K562 (cell line): ENCODE data around the gene ZC3H7B. TPM values are rescaled to one million over a fixed set of nuclear protein-coding genes. Genes with fewer than 3 reads are reported as not detected.

Experiments used
- ATF1 ChIP-seq, 2 experiments: fragments of 450-650 bp in 1 of 2; IDR thresholded peaks; 2 replicates each; pipeline ENCODE4 v1.6.1; 2016; ENCODE audit warnings: missing compliant biosample characterization in 1 of 2, missing genetic modification characterization in 1 of 2
- CBFA2T2 ChIP-seq: fragments of 450-650 bp; conservative IDR thresholded peaks from 2 replicates; pipeline ENCODE4 v1.6.1; 2017; ENCODE audit warnings: mild to moderate bottlenecking
- CCNT2 ChIP-seq: IDR thresholded peaks from 2 replicates; pipeline ENCODE4 v1.6.1; 2011; ENCODE audit warnings: borderline replicate concordance, low read depth, mild to moderate bottlenecking, moderate library complexity, mixed read lengths, low read length; ENCODE audit not compliant: insufficient read length; ENCODE audit errors: extremely low read depth
- E2F3 ChIP-seq: fragments of 250-450 bp; sonication (Bioruptor Pico); IDR thresholded peaks from 2 replicates; pipeline ENCODE4 v1.4.0; 2020; ENCODE audit warnings: mild to moderate bottlenecking
- ELK3 ChIP-seq: fragments of 450-650 bp; formaldehyde crosslinking; IDR thresholded peaks from 2 replicates; pipeline ENCODE4 v1.4.0; 2020; ENCODE audit warnings: mild to moderate bottlenecking
- KAT2B ChIP-seq: IDR thresholded peaks from one replicate; pipeline ENCODE4 v1.6.1; 2012; ENCODE audit warnings: low read depth, mild to moderate bottlenecking, control low read depth, inconsistent platforms, low read length, moderate library complexity
- KLF6 ChIP-seq: fragments of 250-450 bp; sonication (Bioruptor Pico); IDR thresholded peaks from 2 replicates; pipeline ENCODE4 v1.4.0; 2020; ENCODE audit warnings: mild to moderate bottlenecking, moderate library complexity, borderline replicate concordance
- MAZ ChIP-seq, 2 experiments: fragments of 450-650 bp in 1 of 2; sonication (generic) in 1 of 2; formaldehyde crosslinking; IDR thresholded peaks in 1 of 2; conservative IDR thresholded peaks in 1 of 2; 2 replicates each; pipeline versions ENCODE4 v1.4.0 to v1.5.0; 2020; ENCODE audit warnings: mild to moderate bottlenecking in 1 of 2, missing genetic modification reagents in 1 of 2
- MNT ChIP-seq, 2 experiments: fragments of 450-650 bp; conservative IDR thresholded peaks; 2 replicates each; pipeline ENCODE4 v1.6.1; 2017; ENCODE audit warnings: mild to moderate bottlenecking in 2 of 2, moderate library complexity in 2 of 2
- NEUROD1 ChIP-seq: fragments of 150-350 bp; IDR thresholded peaks from 2 replicates; pipeline ENCODE4 v1.6.1; 2014; ENCODE audit warnings: borderline replicate concordance, low read length, low read depth; ENCODE audit not compliant: partially characterized antibody
- POLR2AphosphoS5 ChIP-seq: IDR thresholded peaks from 2 replicates; pipeline ENCODE4 v1.6.1; 2011; ENCODE audit warnings: mild to moderate bottlenecking, low read depth, low read length, moderate library complexity; ENCODE audit not compliant: control insufficient read depth, insufficient read depth
- PPARD ChIP-seq: fragments of 250-450 bp; sonication (Bioruptor Pico); IDR thresholded peaks from 2 replicates; pipeline ENCODE4 v1.8.0; 2022; ENCODE audit warnings: inconsistent platforms, mild to moderate bottlenecking, moderate library complexity
- PRPF4 ChIP-seq: fragments of 200-400 bp; formaldehyde crosslinking; IDR thresholded peaks from one replicate; pipeline ENCODE4 v1.6.1; 2017; ENCODE audit warnings: low read length, low read depth, mild to moderate bottlenecking; ENCODE audit not compliant: insufficient read depth, poor library complexity, severe bottlenecking
- SIN3B ChIP-seq: fragments of 450-650 bp; IDR thresholded peaks from 2 replicates; pipeline ENCODE4 v1.6.1; 2017; ENCODE audit warnings: low read depth, mild to moderate bottlenecking, moderate library complexity
- SRSF9 ChIP-seq: fragments of 200-400 bp; formaldehyde crosslinking; IDR thresholded peaks from 2 replicates; pipeline ENCODE4 v1.6.1; 2017; ENCODE audit warnings: low read depth, low read length, borderline replicate concordance
- XRCC3 ChIP-seq: fragments of 450-650 bp; IDR thresholded peaks from 2 replicates; pipeline ENCODE4 v1.6.1; 2017; ENCODE audit warnings: mild to moderate bottlenecking, moderate library complexity
- ZFX ChIP-seq: sonication (generic); formaldehyde crosslinking; IDR thresholded peaks from 2 replicates; pipeline ENCODE4 v1.8.0; 2022; ENCODE audit warnings: mild to moderate bottlenecking, missing genetic modification reagents, moderate library complexity
- polyA plus RNA-seq, 8 experiments: library from polyadenylated mRNA; depleted of rRNA in 4 of 8; stranded (reverse) in 5 of 8; unstranded in 3 of 8; fragments of >200 nt; fragmentation: Nextera tagmentation in 2 of 8; fragmentation: Illumina TruSeq in 1 of 8; extraction: Ambion mirVana in 2 of 8; extraction: Trizol in 1 of 8; gene quantifications; 2 replicates each; pipeline versions ENCODE4 v1.2.1 to v1.2.3, GENCODE V29; 2011 to 2014; ENCODE audit warnings: inconsistent platforms in 1 of 8, missing spikeins in 1 of 8
- total RNA-seq, 7 experiments: library from RNA; depleted of rRNA in 6 of 7; stranded (reverse); fragments of >200 nt in 6 of 7; fragmentation: Illumina TruSeq in 2 of 7; extraction: Trizol in 2 of 7; gene quantifications; 2 replicates each; pipeline versions ENCODE4 v1.2.1 to v1.2.3, GENCODE V29; 2011 to 2021; ENCODE audit warnings: low replicate concordance in 1 of 7
- TF ChIP-seq, protein P1 (sequence below): fragments of 250-450 bp; sonication (Bioruptor Pico); IDR thresholded peaks from 2 replicates; pipeline ENCODE4 v1.4.0; 2020; ENCODE audit warnings: mild to moderate bottlenecking, moderate library complexity
- TF ChIP-seq, protein P2 (sequence below): fragments of 450-650 bp; IDR thresholded peaks from 2 replicates; pipeline ENCODE4 v1.6.1; 2018; ENCODE audit not compliant: partially characterized antibody

The ZC3H7B gene
- total and polyA plus RNA-seq, 9 of the 15 experiments (the other 6 are each of a cell fraction or from before 2014, with no cell fraction given): 0.07 to 49.8 (median 26.8) TPM

DNA sequence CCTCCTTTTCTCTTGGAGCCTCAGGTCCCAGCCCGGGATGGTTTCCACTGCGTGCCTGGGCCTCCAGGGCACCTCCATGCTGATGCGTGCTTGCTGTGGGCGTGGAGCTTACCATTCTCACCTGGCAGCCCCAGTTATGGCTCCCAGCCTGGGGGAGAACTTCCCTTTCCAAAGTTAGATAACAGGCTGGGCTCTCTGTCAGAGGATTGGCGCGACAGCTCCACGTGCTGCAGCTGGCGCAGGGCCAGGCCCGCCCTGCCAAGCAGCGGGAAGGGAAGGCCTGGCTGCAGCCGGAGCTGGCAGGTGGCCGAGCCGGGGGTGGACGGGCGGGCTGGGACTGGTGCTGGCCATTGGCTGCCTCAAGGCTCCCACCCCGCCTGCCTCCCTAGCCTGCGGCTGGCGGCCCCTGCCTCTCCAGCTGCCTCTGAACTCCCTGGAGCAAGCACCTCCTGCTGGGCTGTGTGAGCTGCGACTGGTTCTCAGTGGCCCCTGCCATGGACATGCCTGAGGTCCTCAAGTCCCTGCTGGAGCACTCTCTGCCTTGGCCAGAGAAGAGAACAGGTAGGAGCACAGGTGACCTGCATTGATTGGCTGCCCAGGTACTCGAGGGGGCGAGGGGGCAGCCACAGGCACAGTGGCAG is 65.8 kb downstream of the ZC3H7B start (continued):
- TF ChIP-seq, protein P1, sequence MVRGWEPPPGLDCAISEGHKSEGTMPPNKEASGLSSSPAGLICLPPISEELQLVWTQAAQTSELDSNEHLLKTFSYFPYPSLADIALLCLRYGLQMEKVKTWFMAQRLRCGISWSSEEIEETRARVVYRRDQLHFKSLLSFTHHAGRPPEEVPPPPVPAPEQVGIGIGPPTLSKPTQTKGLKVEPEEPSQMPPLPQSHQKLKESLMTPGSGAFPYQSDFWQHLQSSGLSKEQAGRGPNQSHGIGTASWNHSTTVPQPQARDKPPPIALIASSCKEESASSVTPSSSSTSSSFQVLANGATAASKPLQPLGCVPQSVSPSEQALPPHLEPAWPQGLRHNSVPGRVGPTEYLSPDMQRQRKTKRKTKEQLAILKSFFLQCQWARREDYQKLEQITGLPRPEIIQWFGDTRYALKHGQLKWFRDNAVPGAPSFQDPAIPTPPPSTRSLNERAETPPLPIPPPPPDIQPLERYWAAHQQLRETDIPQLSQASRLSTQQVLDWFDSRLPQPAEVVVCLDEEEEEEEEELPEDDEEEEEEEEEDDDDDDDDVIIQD (CRISPR knock-in tag): no peak
- TF ChIP-seq KAT2B: no peak
- peak; percentile 46 to 78 for TF ChIP-seq MAZ (CRISPR knock-in tag; conservative IDR thresholded peaks at IDR 0.05 in 1 of 2, IDR thresholded peaks at IDR 0.05 in 1 of 2)
- TF ChIP-seq KLF6 (CRISPR knock-in tag): no peak
- TF ChIP-seq, protein P2, sequence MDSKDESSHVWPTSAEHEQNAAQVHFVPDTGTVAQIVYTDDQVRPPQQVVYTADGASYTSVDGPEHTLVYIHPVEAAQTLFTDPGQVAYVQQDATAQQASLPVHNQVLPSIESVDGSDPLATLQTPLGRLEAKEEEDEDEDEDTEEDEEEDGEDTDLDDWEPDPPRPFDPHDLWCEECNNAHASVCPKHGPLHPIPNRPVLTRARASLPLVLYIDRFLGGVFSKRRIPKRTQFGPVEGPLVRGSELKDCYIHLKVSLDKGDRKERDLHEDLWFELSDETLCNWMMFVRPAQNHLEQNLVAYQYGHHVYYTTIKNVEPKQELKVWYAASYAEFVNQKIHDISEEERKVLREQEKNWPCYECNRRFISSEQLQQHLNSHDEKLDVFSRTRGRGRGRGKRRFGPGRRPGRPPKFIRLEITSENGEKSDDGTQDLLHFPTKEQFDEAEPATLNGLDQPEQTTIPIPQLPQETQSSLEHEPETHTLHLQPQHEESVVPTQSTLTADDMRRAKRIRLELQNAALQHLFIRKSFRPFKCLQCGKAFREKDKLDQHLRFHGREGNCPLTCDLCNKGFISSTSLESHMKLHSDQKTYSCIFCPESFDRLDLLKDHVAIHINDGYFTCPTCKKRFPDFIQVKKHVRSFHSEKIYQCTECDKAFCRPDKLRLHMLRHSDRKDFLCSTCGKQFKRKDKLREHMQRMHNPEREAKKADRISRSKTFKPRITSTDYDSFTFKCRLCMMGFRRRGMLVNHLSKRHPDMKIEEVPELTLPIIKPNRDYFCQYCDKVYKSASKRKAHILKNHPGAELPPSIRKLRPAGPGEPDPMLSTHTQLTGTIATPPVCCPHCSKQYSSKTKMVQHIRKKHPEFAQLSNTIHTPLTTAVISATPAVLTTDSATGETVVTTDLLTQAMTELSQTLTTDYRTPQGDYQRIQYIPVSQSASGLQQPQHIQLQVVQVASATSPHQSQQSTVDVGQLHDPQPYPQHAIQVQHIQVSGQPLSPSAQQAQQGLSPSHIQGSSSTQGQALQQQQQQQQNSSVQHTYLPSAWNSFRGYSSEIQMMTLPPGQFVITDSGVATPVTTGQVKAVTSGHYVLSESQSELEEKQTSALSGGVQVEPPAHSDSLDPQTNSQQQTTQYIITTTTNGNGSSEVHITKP: peak; percentile 48
- peak; percentile 97 to 98 for TF ChIP-seq MNT (conservative IDR thresholded peaks at IDR 0.05)
- TF ChIP-seq ZFX (CRISPR knock-in tag): 0 out of 2 replicates have a peak, but pooled peaks have one; percentile 40
- no peak for TF ChIP-seq ATF1 (CRISPR knock-in tag; IDR thresholded peaks at IDR 0.05)
- TF ChIP-seq ATF1 (tag; IDR thresholded peaks at IDR 0.05): peak; percentile 21; the same call in 1 of the 2 replicates
- peak; percentile 88 for TF ChIP-seq CCNT2
- TF ChIP-seq POLR2AphosphoS5: peak; percentile 40; the same call in 1 of the 2 replicates
- TF ChIP-seq CBFA2T2: peak; percentile 71
- no peak for TF ChIP-seq PRPF4
- no peak for TF ChIP-seq SIN3B
- TF ChIP-seq XRCC3: no peak
- no peak for TF ChIP-seq NEUROD1
- TF ChIP-seq SRSF9: no peak
- TF ChIP-seq E2F3: no peak
- TF ChIP-seq PPARD (CRISPR knock-in tag): no peak
- no peak for TF ChIP-seq ELK3
